ENCODE data around the gene CUTC.

CUTC gene

DNA sequence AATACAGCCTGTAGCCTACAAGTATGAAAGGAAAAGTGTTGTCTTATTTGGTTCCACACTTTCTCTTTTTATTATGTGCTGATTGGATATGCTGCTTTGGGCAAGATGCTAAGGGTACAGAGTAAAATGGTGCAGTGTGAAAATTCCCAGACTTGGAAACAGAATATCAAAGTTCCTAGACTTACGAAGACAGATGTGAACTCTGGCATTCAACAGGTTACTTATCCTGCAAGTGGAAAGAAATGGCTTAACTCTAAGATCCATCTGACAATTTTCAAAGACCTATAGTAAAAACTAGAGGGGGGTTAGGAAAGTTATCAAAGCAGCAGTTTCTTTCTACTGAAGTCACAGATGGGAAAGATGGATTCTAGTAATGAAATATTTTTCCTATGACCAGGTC lies 24.1 kb downstream of the CUTC start:
- no peak overlapping the region for H3K9ac ChIP-seq
- H2AFZ ChIP-seq (ENCODE audit: low read depth), result no peak overlapping the region
- H3K4me1 ChIP-seq (ENCODE audit: low read depth, poor library complexity, severe bottlenecking), result no peaks in the 10 kb centered on the region
- no peak overlapping the region for H3K4me2 ChIP-seq
- no peaks in the 10 kb centered on the region for H4K20me1 ChIP-seq (ENCODE audit: insufficient read depth)
- no peak overlapping the region for H3K27ac ChIP-seq
- H3K36me3 ChIP-seq (ENCODE audit: insufficient read depth), result no peaks in the 10 kb centered on the region
- no peak overlapping the region for H3K4me3 ChIP-seq (IDR thresholded peaks at IDR 0.05; ENCODE audit: insufficient read depth, low read depth, low read length)
- no peaks in the 10 kb centered on the region for H3K27me3 ChIP-seq (ENCODE audit: insufficient read depth, low read depth)
- H3K79me2 ChIP-seq (ENCODE audit: insufficient read depth, low read depth), result no peaks in the 10 kb centered on the region
- TF ChIP-seq, protein P1, sequence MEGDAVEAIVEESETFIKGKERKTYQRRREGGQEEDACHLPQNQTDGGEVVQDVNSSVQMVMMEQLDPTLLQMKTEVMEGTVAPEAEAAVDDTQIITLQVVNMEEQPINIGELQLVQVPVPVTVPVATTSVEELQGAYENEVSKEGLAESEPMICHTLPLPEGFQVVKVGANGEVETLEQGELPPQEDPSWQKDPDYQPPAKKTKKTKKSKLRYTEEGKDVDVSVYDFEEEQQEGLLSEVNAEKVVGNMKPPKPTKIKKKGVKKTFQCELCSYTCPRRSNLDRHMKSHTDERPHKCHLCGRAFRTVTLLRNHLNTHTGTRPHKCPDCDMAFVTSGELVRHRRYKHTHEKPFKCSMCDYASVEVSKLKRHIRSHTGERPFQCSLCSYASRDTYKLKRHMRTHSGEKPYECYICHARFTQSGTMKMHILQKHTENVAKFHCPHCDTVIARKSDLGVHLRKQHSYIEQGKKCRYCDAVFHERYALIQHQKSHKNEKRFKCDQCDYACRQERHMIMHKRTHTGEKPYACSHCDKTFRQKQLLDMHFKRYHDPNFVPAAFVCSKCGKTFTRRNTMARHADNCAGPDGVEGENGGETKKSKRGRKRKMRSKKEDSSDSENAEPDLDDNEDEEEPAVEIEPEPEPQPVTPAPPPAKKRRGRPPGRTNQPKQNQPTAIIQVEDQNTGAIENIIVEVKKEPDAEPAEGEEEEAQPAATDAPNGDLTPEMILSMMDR (conservative IDR thresholded peaks at IDR 0.05; ENCODE audit: low read depth, low read length), result no peak

GRCh38 chr10:99758211-99758891 lies 26.3 kb downstream of the CUTC start:
- Histone ChIP-seq H4K20me1 (ENCODE audit: insufficient read depth) (no peaks in the 10 kb centered on the region), H3K4me2 (no peak overlapping the region), H3K9ac (no peak overlapping the region), H2AFZ (ENCODE audit: low read depth) (no peak overlapping the region), H3K4me3 (IDR thresholded peaks at IDR 0.05; ENCODE audit: insufficient read depth, low read depth, low read length) (no peak overlapping the region), H3K27me3 (ENCODE audit: insufficient read depth, low read depth) (no peaks in the 10 kb centered on the region), H3K4me1 (ENCODE audit: low read depth, poor library complexity, severe bottlenecking) (no peaks in the 10 kb centered on the region), H3K36me3 (ENCODE audit: insufficient read depth) (no peaks in the 10 kb centered on the region), H3K27ac (no peak overlapping the region), H3K79me2 (ENCODE audit: insufficient read depth, low read depth) (no peaks in the 10 kb centered on the region)
- TF ChIP-seq, protein P1 (conservative IDR thresholded peaks at IDR 0.05; ENCODE audit: low read depth, low read length), result no peak

- Histone ChIP-seq H3K27me3 (ENCODE audit: insufficient read depth, low read depth) (no peaks in the 10 kb centered on the region), H3K4me1 (ENCODE audit: low read depth, poor library complexity, severe bottlenecking) (no peaks in the 10 kb centered on the region), H3K36me3 (ENCODE audit: insufficient read depth) (no peaks in the 10 kb centered on the region), H3K9ac (no peak overlapping the region), H3K79me2 (ENCODE audit: insufficient read depth, low read depth) (no peaks in the 10 kb centered on the region), H4K20me1 (ENCODE audit: insufficient read depth) (no peaks in the 10 kb centered on the region), H3K27ac (no peak overlapping the region), H2AFZ (ENCODE audit: low read depth) (no peak overlapping the region), H3K4me2 (no peak overlapping the region), H3K4me3 (IDR thresholded peaks at IDR 0.05; ENCODE audit: insufficient read depth, low read depth, low read length) (no peak overlapping the region)
- TF ChIP-seq, protein P1 (conservative IDR thresholded peaks at IDR 0.05; ENCODE audit: low read depth, low read length), result no peak
Observed at GRCh38 chr10:99760321-99760720, 28.3 kb downstream of the CUTC start.

- TF ChIP-seq, protein P1 (conservative IDR thresholded peaks at IDR 0.05; ENCODE audit: low read depth, low read length), result no peak
- H3K4me2 ChIP-seq, result no peak overlapping the region
- H3K4me3 ChIP-seq (IDR thresholded peaks at IDR 0.05; ENCODE audit: insufficient read depth, low read depth, low read length), result no peak overlapping the region
Observed at GRCh38 chr10:99761365-99761764, 29.3 kb downstream of the CUTC start.

More at GRCh38 chr10:99761365-99761764, 29.3 kb downstream of the CUTC start:
- Histone ChIP-seq H4K20me1 (ENCODE audit: insufficient read depth) (no peaks in the 10 kb centered on the region), H3K27ac (no peak overlapping the region), H3K36me3 (ENCODE audit: insufficient read depth) (no peaks in the 10 kb centered on the region), H3K79me2 (ENCODE audit: insufficient read depth, low read depth) (no peaks in the 10 kb centered on the region), H3K27me3 (ENCODE audit: insufficient read depth, low read depth) (no peaks in the 10 kb centered on the region), H2AFZ (ENCODE audit: low read depth) (no peak overlapping the region), H3K4me1 (ENCODE audit: low read depth, poor library complexity, severe bottlenecking) (no peaks in the 10 kb centered on the region), H3K9ac (no peak overlapping the region)
